A673 (cell line): ENCODE data around the gene RSRC1. TPM values are rescaled to one million over a fixed set of nuclear protein-coding genes. Genes with fewer than 3 reads are reported as not detected.
A peak's percentile ranks its signal among the peaks of the same experiment; 100 is the strongest.

ENCODE experiments used
- BruUV-seq: library from RNA; stranded (reverse); fragments of 400-500 nt; replicated peaks from 2 replicates; lab custom pipeline; 2021; lab: Mats Ljungman, UMichigan
- CTCF ChIA-PET: fragments of 300-600 bp; sonication (Branson Sonifier 250); formaldehyde crosslinking; loops from one replicate; lab custom pipeline; 2022; ENCODE audit warnings: antibody characterized with exemption; lab: Charles Lee
- POLR2A ChIA-PET: fragments of 300-600 bp; sonication (Branson Sonifier 250); formaldehyde crosslinking; loops from one replicate; lab custom pipeline; 2022; ENCODE audit warnings: antibody characterized with exemption; ENCODE audit not compliant: low non-redundant PET; lab: Charles Lee
- DNase-seq: peaks from one replicate; pipeline ENCODE4 v3.0.0-alpha.2; 2015; ENCODE audit warnings: low spot score
- H3K27ac ChIP-seq: fragments of 200-600 bp; sonication (generic); 2 replicates; pipeline ENCODE4 v1.5.1; 2016; ENCODE audit warnings: mixed run types, low read depth, mild to moderate bottlenecking, mixed read lengths, antibody characterized with exemption, low read length; ENCODE audit not compliant: poor library complexity, severe bottlenecking
- H3K27me3 ChIP-seq: fragments of 200-600 bp; sonication (generic); replicated peaks from 2 replicates; pipeline ENCODE4 v1.6.1; 2017; ENCODE audit warnings: mixed run types, low read depth, mild to moderate bottlenecking, mixed read lengths, antibody characterized with exemption, low read length; ENCODE audit not compliant: insufficient read depth, poor library complexity
- H3K36me3 ChIP-seq: fragments of 200-600 bp; sonication (generic); 2 replicates; pipeline ENCODE4 v1.6.1; 2016; ENCODE audit warnings: mixed run types, mild to moderate bottlenecking, mixed read lengths, antibody characterized with exemption, low read length; ENCODE audit not compliant: insufficient read depth, poor library complexity, severe bottlenecking
- H3K4me1 ChIP-seq: fragments of 200-600 bp; sonication (generic); 2 replicates; pipeline ENCODE4 v1.6.1; 2017; ENCODE audit warnings: mixed run types, mild to moderate bottlenecking, mixed read lengths, antibody characterized with exemption, low read length; ENCODE audit not compliant: insufficient read depth, poor library complexity, severe bottlenecking
- H3K4me3 ChIP-seq: fragments of 200-600 bp; sonication (generic); 2 replicates; pipeline ENCODE4 v1.5.1; 2016; ENCODE audit warnings: low read depth, mixed run types, mild to moderate bottlenecking, mixed read lengths, low read length; ENCODE audit not compliant: poor library complexity, severe bottlenecking
- H3K9me3 ChIP-seq: fragments of 200-600 bp; sonication (generic); 2 replicates; pipeline ENCODE4 v1.6.1; 2016; ENCODE audit warnings: mixed run types, low read depth, mild to moderate bottlenecking, mixed read lengths, antibody characterized with exemption, low read length; ENCODE audit not compliant: poor library complexity, severe bottlenecking
- CTCF ChIP-seq: fragments of 300-800, 200-600 bp; sonication (generic); conservative IDR thresholded peaks from 2 replicates; pipeline ENCODE4 v1.5.1; 2017; ENCODE audit warnings: low read depth, mild to moderate bottlenecking, antibody characterized with exemption, low read length, moderate library complexity, mixed read lengths
- EZH2 ChIP-seq: fragments of 200-600 bp; sonication (generic); IDR thresholded peaks from 2 replicates; pipeline ENCODE4 v1.6.1; 2017; ENCODE audit warnings: borderline replicate concordance, low read depth, mild to moderate bottlenecking, mixed read lengths, antibody characterized with exemption, low read length; ENCODE audit not compliant: poor library complexity, severe bottlenecking
- intact Hi-C: fragments of 100-400 bp; cut with micrococcal nuclease; formaldehyde crosslinking; loops from one replicate; pipeline ENCODE4 v1.10.0; 2022; ENCODE audit not compliant: unreplicated experiment
- total RNA-seq: library from RNA; stranded (reverse); gene quantifications from 2 replicates; pipeline ENCODE4 v1.2.3, GENCODE V29; 2021

Gene RSRC1
- total RNA-seq, 1 experiment from 2014 or later: 59.4 TPM

- Histone ChIP-seq H3K9me3 (no peaks in the 10 kb centered on the region), H3K27me3 (no peaks in the 10 kb centered on the region), H3K36me3 (no peaks in the 10 kb centered on the region), H3K4me3 (no peak overlapping the region), H3K4me1 (peaks cover 14% of the 10 kb centered on the region), H3K27ac (no peak overlapping the region)
- intact Hi-C loops: no loop called here
- no peak for TF ChIP-seq EZH2
- no peak for TF ChIP-seq CTCF
- peak; percentile 0 for DNase-seq
- ChIA-PET POLR2A (no interaction called here), CTCF (no interaction called here)
- BruUV-seq: no TSS peak
Observed at GRCh38 chr3:158403013-158403412, 293.1 kb downstream of the RSRC1 start.

GRCh38 chr3:158404131-158404718 is 294.3 kb downstream of the RSRC1 start:
- CTCF ChIA-PET: no interaction called here

GRCh38 chr3:158405507-158405906 is 295.6 kb downstream of the RSRC1 start:
- ChIA-PET POLR2A (no interaction called here), CTCF (no interaction called here)
- peaks cover 15% of the 10 kb centered on the region for H3K4me1 ChIP-seq
- no peaks in the 10 kb centered on the region for H3K36me3 ChIP-seq
- no peaks in the 10 kb centered on the region for H3K27me3 ChIP-seq
- no peaks in the 10 kb centered on the region for H3K9me3 ChIP-seq
- intact Hi-C loops: no loop called here
- H3K27ac ChIP-seq: no peak overlapping the region
- no peak for DNase-seq
- no peak overlapping the region for H3K4me3 ChIP-seq
- BruUV-seq: no TSS peak
- TF ChIP-seq CTCF: no peak
- TF ChIP-seq EZH2: no peak

More at GRCh38 chr3:158404131-158404718, 294.3 kb downstream of the RSRC1 start:
- Histone ChIP-seq H3K36me3 (no peaks in the 10 kb centered on the region), H3K27ac (no peak overlapping the region), H3K4me1 (peaks cover 15% of the 10 kb centered on the region), H3K9me3 (no peaks in the 10 kb centered on the region), H3K27me3 (no peaks in the 10 kb centered on the region), H3K4me3 (no peak overlapping the region)
- intact Hi-C loops: no loop called here
- POLR2A ChIA-PET: no interaction called here
- BruUV-seq: no TSS peak
- no peak for TF ChIP-seq EZH2
- DNase-seq: no peak
